GM12801 (cell line): ENCODE measurements around the gene ARFRP1.

Source experiments
- CTCF ChIP-seq: IDR thresholded peaks from one replicate; pipeline ENCODE4 v1.5.1; 2011; ENCODE audit warnings: control low read depth; ENCODE audit not compliant: insufficient read length; ENCODE audit errors: extremely low read depth

ARFRP1 gene

GRCh38 chr20:63711085-63711645, 3.4 kb upstream of the ARFRP1 start:
- no peak for TF ChIP-seq CTCF

GRCh38 chr20:63709149-63709527, 1.4 kb upstream of the ARFRP1 start:
- TF ChIP-seq CTCF, result no peak

GRCh38 chr20:63708301-63709148, 749 bp upstream of the ARFRP1 start:
- TF ChIP-seq CTCF, result no peak

- peak; percentile 4 for TF ChIP-seq CTCF
These were observed 771 bp downstream of the ARFRP1 start for GRCh38 chr20:63706852-63707557.

GRCh38 chr20:63706027-63706695, 1.6 kb downstream of the ARFRP1 start:
- no peak for TF ChIP-seq CTCF

GRCh38 chr20:63705232-63706026, 2.3 kb downstream of the ARFRP1 start:
- no peak for TF ChIP-seq CTCF
